HCT116 (cell line): ENCODE data around the gene SYDE2. TPM values are rescaled to one million over a fixed set of nuclear protein-coding genes. Genes with fewer than 3 reads are reported as not detected.

Experiments
- ATAC-seq: fragments of 200-7000 bp; cut with Tn5 transposase; 2 replicates; pipeline ENCODE4 v1.9.1; 2020; ENCODE audit warnings: mild to moderate bottlenecking, moderate library complexity
- BruUV-seq: library from RNA; stranded (reverse); fragments of 400-500 nt; replicated peaks from 2 replicates; lab custom pipeline; 2021; lab: Mats Ljungman, UMichigan
- CTCF ChIA-PET: fragments of 300-600 bp; sonication (Branson Sonifier 250); formaldehyde crosslinking; loops from one replicate; lab custom pipeline; 2021; ENCODE audit warnings: antibody characterized with exemption; lab: Charles Lee
- POLR2A ChIA-PET: fragments of 300-600, 350-600 bp; sonication (Branson Sonifier 250); formaldehyde crosslinking; loops from one replicate; lab custom pipeline; 2021; ENCODE audit warnings: antibody characterized with exemption; lab: Charles Lee
- RAD21 ChIA-PET, 2 experiments: fragments of 300-600 bp; sonication (Branson Sonifier 250); formaldehyde crosslinking; loops; one replicate each; lab custom pipeline; 2023; ENCODE audit warnings: low total read pairs in 2 of 2; ENCODE audit not compliant: uncharacterized antibody in 2 of 2, unreplicated experiment in 2 of 2, low non-redundant PET in 1 of 2; lab: Charles Lee
- DNase-seq: peaks from one replicate; pipeline ENCODE4 v3.0.0-alpha.2; 2010; ENCODE audit warnings: low read depth, low spot score
- H2AFZ ChIP-seq: fragments of 200-600 bp; shearing (Covaris generic), sonication (generic); 2 replicates; pipeline ENCODE4 v1.6.1; 2017; ENCODE audit warnings: low read depth, mixed run types, mixed read lengths, antibody characterized with exemption, low read length; ENCODE audit not compliant: poor library complexity, severe bottlenecking
- H3K27ac ChIP-seq: 2 replicates; pipeline ENCODE4 v1.5.1; 2012; ENCODE audit warnings: low read depth, low read length
- H3K27me3 ChIP-seq: fragments of 200-600 bp; sonication (generic); 2 replicates; pipeline ENCODE4 v1.6.1; 2016; ENCODE audit warnings: mixed run types, low read length, mixed read lengths; ENCODE audit not compliant: insufficient read depth
- H3K36me3 ChIP-seq, 2 experiments: fragments of 200-500 bp in 1 of 2; fragments of 200-600 bp in 1 of 2; sonication (Bioruptor generic) in 1 of 2; sonication (generic) in 1 of 2; 2 replicates each; pipeline versions ENCODE4 v1.5.1 to v1.6.1; 2014 to 2016; ENCODE audit warnings: low read length in 2 of 2, inconsistent platforms in 1 of 2, mixed read lengths in 1 of 2, mixed run types in 1 of 2; ENCODE audit not compliant: insufficient read depth in 2 of 2, control insufficient read depth in 1 of 2
- H3K4me1 ChIP-seq, 2 experiments: fragments of 200-600 bp in 1 of 2; sonication (generic) in 1 of 2; 2 replicates each; pipeline versions ENCODE4 v1.5.1 to v1.6.1; 2012 to 2017; ENCODE audit warnings: low read length in 2 of 2, inconsistent platforms in 1 of 2, mild to moderate bottlenecking in 1 of 2, mixed read lengths in 1 of 2, mixed run types in 1 of 2, moderate library complexity in 1 of 2; ENCODE audit not compliant: insufficient read depth in 2 of 2, control insufficient read depth in 1 of 2
- H3K4me2 ChIP-seq: fragments of 200-600 bp; sonication (generic); 2 replicates; pipeline ENCODE4 v1.6.1; 2017; ENCODE audit warnings: mixed run types, low read length, mixed read lengths
- H3K4me3 ChIP-seq, 2 experiments: fragments of 200-600 bp in 1 of 2; sonication (generic) in 1 of 2; replicated peaks in 1 of 2; 2 replicates each; pipeline ENCODE4 v1.5.1; 2011 to 2016; ENCODE audit warnings: low read length in 2 of 2, control low read depth in 1 of 2, low read depth in 1 of 2, mild to moderate bottlenecking in 1 of 2, mixed read lengths in 1 of 2, mixed run types in 1 of 2
- H3K79me2 ChIP-seq: fragments of 200-600 bp; sonication (generic); 2 replicates; pipeline ENCODE4 v1.6.1; 2017; ENCODE audit warnings: mild to moderate bottlenecking, mixed run types, low read length, moderate library complexity, mixed read lengths; ENCODE audit not compliant: insufficient read depth
- H3K9ac ChIP-seq: fragments of 200-600 bp; sonication (generic); 2 replicates; pipeline ENCODE4 v1.6.1; 2016; ENCODE audit warnings: low read length, mixed read lengths
- H3K9me2 ChIP-seq: fragments of 200-600 bp; sonication (generic), shearing (Covaris generic); 2 replicates; pipeline ENCODE4 v1.6.1; 2017; ENCODE audit warnings: mixed run types, mild to moderate bottlenecking, moderate library complexity; ENCODE audit not compliant: insufficient read depth
- H3K9me3 ChIP-seq, 2 experiments: fragments of 200-500 bp in 1 of 2; fragments of 200-600 bp in 1 of 2; sonication (Bioruptor generic) in 1 of 2; sonication (generic) in 1 of 2; 2 replicates each; pipeline ENCODE4 v1.6.1; 2014 to 2017; ENCODE audit warnings: low read length in 2 of 2, mixed read lengths in 2 of 2, inconsistent platforms in 1 of 2, low read depth in 1 of 2, mild to moderate bottlenecking in 1 of 2, mixed run types in 1 of 2, moderate library complexity in 1 of 2; ENCODE audit not compliant: control insufficient read depth in 1 of 2, insufficient read depth in 1 of 2
- H4K20me1 ChIP-seq: fragments of 200-600 bp; sonication (generic), shearing (Covaris generic); 2 replicates; pipeline ENCODE4 v1.6.1; 2017; ENCODE audit warnings: mixed run types, mild to moderate bottlenecking, moderate library complexity; ENCODE audit not compliant: insufficient read depth
- CBX3 ChIP-seq: IDR thresholded peaks from 2 replicates; pipeline ENCODE4 v1.6.1; 2012; ENCODE audit warnings: low read depth
- CEBPB ChIP-seq: IDR thresholded peaks from 2 replicates; pipeline ENCODE4 v1.6.1; 2012; ENCODE audit warnings: low read depth
- FOSL1 ChIP-seq: IDR thresholded peaks from 2 replicates; pipeline ENCODE4 v1.6.1; 2012; ENCODE audit warnings: low read depth
- SP1 ChIP-seq: IDR thresholded peaks from 2 replicates; pipeline ENCODE4 v1.6.1; 2012; ENCODE audit warnings: low read depth
- SRF ChIP-seq: IDR thresholded peaks from 2 replicates; pipeline ENCODE4 v1.6.1; 2012; ENCODE audit warnings: low read depth
- intact Hi-C: fragments of 100-400 bp; cut with micrococcal nuclease; formaldehyde crosslinking; loops from 2 replicates; pipeline ENCODE4 v1.10.0; 2022
- total RNA-seq: library from RNA; stranded (reverse); gene quantifications from one replicate; pipeline ENCODE4 v1.2.1, GENCODE V29; 2021; ENCODE audit not compliant: unreplicated experiment
- TF ChIP-seq, protein P1 (sequence below): IDR thresholded peaks from 2 replicates; pipeline ENCODE4 v1.6.1; 2012
- TF ChIP-seq, protein P2 (sequence below): IDR thresholded peaks from 2 replicates; pipeline ENCODE4 v1.6.1; 2012; ENCODE audit warnings: low read depth

The SYDE2 gene
- total RNA-seq, 1 experiment from 2014 or later, result 5.3 TPM

DNA sequence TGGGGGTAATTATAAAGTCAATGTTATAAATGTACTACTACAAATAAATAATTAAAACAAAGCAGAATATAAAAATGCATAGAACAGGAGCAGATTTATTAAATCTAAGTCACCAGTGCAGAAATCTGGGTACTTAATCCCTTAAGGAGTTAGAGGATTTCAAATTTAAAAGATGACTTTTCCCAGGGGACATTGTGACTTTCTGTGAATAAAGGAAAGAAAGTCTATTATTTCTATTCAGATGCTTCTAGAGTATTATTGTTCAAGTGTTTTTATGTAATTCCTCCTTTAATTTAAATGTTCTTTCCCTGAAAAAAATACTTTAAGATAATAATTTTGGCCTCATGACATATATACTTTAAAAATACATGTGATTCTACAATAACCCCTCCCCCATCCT lies 43.4 kb downstream of the SYDE2 start:
- H3K9me2 ChIP-seq, result no peaks in the 10 kb centered on the region
- no peak overlapping the region for H2AFZ ChIP-seq
- no peaks in the 10 kb centered on the region for H3K79me2 ChIP-seq
- TF ChIP-seq FOSL1 (no peak), CBX3 (no peak), CEBPB (no peak), SP1 (no peak), SRF (no peak)
- TF ChIP-seq, protein P1, sequence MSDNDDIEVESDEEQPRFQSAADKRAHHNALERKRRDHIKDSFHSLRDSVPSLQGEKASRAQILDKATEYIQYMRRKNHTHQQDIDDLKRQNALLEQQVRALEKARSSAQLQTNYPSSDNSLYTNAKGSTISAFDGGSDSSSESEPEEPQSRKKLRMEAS, result no peak
- TF ChIP-seq, protein P2, sequence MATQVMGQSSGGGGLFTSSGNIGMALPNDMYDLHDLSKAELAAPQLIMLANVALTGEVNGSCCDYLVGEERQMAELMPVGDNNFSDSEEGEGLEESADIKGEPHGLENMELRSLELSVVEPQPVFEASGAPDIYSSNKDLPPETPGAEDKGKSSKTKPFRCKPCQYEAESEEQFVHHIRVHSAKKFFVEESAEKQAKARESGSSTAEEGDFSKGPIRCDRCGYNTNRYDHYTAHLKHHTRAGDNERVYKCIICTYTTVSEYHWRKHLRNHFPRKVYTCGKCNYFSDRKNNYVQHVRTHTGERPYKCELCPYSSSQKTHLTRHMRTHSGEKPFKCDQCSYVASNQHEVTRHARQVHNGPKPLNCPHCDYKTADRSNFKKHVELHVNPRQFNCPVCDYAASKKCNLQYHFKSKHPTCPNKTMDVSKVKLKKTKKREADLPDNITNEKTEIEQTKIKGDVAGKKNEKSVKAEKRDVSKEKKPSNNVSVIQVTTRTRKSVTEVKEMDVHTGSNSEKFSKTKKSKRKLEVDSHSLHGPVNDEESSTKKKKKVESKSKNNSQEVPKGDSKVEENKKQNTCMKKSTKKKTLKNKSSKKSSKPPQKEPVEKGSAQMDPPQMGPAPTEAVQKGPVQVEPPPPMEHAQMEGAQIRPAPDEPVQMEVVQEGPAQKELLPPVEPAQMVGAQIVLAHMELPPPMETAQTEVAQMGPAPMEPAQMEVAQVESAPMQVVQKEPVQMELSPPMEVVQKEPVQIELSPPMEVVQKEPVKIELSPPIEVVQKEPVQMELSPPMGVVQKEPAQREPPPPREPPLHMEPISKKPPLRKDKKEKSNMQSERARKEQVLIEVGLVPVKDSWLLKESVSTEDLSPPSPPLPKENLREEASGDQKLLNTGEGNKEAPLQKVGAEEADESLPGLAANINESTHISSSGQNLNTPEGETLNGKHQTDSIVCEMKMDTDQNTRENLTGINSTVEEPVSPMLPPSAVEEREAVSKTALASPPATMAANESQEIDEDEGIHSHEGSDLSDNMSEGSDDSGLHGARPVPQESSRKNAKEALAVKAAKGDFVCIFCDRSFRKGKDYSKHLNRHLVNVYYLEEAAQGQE, result no peak
- ATAC-seq (no peak), DNase-seq (no peak)
- no peaks in the 10 kb centered on the region for H3K27me3 ChIP-seq
- no TSS peak for BruUV-seq
- H3K4me2 ChIP-seq, result no peak overlapping the region
- POLR2A ChIA-PET, result no interaction called here
- H3K36me3 ChIP-seq, result no peaks in the 10 kb centered on the region
- no peaks in the 10 kb centered on the region for H3K4me1 ChIP-seq
- H3K27ac ChIP-seq, result no peak overlapping the region
- H3K4me3 ChIP-seq, result no peak overlapping the region
- H4K20me1 ChIP-seq, result no peaks in the 10 kb centered on the region
- intact Hi-C loops, result no loop called here
- H3K9ac ChIP-seq, result no peak overlapping the region
- RAD21 ChIA-PET, result interaction anchor here in 1 of 2 experiments (0.6 kb wide), 1 partner anchor 101 kb away, joined by 3 read pairs; no protein-coding TSS in a partner anchor
- no peaks in the 10 kb centered on the region for H3K9me3 ChIP-seq
- CTCF ChIA-PET, result no interaction called here
